HG02870 (cell line): ENCODE data around the gene GNG13.

ENCODE experiments used
- ATAC-seq: cut with Tn5 transposase; IDR thresholded peaks from one replicate; pipeline ENCODE4 v1.9.1; 2021; ENCODE audit warnings: mild to moderate bottlenecking, moderate library complexity; ENCODE audit not compliant: unreplicated experiment

GNG13 gene

DNA sequence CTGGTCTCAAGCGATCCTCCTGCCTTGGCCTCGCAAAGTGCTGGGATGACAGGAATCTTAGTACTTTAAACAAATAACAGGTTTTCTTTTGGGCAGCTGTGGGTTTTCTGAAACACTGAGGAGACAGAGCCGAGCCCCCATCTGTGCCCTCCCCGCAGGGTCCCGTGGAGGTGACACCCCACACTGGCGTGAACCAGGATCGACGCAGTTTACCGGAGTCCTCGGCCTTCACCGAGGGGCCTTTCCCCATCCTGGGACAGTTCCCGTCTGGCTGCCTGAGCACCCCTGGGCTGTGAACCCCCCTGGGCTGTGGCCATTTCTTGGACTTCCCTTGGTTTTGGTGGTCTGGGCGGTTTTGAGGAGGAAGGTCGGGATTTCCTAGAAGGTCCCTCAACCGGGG lies 15.3 kb upstream of the GNG13 start:
- ATAC-seq = no peak

- no peak for ATAC-seq
Measured at GRCh38 chr16:814974-815373, 14.4 kb upstream of the GNG13 start.

DNA sequence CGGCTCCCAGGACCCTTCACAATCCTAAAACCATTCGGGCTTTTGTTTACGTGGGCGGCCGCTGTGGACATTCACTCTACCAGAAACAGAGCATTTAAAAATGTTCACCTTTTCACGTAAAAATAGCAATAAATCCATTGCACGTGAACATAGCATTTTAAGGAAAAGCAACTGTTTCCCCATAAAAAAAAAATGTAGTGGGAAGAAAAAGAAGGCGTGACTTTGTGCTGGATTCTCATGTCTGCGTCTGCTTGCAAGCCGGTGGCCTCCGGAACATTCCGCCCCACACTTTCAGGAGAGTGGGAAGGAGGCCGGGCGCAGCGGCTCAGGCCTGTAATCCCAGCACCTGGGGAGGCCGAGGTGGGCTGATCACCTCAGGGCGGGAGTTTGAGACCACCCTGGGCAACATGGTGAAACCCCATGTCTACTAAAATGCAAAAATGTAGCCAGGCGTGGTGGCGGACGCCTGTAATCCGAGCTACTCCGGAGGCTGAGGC lies 13.4 kb upstream of the GNG13 start:
- no peak for ATAC-seq

GRCh38 chr16:813204-813915 lies 12.8 kb upstream of the GNG13 start:
- no peak for ATAC-seq

DNA sequence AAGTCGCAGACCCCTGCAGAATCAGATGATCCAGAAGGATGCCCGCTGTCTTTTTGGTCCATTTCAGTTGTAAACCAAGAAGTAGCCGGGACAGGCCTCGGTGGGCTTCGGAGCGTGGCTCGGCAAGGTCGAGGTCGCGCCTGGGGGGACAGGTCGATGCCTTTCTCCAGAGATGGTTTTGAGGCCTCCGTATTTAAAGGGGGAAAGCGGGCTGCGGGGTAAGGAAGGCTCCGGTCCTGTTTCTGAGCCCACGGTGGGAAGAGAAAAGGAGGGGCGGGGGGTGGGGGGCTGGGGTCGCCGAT lies 7.5 kb upstream of the GNG13 start:
- no peak for ATAC-seq

DNA sequence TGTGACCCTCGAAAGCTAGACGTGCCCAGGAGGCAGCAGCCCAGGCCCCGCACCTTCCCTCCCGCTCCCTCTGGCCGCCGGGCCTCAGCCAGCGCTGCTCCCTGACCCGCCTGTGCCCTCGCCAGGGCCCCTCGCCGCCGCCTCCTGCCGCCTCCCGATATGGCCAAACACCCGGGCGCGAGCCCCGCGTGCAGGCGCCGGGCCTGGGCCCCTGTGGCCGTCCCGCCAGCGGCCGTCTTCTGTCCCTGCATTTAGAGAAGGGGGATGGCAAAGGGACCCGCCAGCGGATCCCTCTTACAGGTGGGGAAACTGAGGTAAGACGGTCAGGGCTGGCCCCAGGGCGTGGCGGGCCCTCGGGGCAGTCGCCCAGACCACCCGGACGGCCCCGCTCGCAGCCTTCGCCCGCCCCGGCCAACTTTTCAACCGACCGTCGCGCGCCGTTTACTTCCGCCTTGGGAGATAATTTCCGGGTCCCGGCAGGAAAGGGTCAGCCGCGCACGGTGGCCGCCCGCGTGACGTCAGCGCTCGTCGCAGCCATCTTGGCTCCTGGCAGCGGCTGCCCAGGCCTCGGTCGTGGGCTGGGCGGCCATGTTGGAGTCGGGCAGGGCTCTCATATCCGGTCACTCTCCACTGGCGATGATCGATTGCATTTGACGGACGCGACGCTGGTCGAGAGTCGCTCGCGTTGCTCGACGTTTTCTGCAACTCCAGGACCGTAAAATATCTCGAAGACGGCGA lies 7.0 kb upstream of the GNG13 start:
- peak; percentile 88 for ATAC-seq

DNA sequence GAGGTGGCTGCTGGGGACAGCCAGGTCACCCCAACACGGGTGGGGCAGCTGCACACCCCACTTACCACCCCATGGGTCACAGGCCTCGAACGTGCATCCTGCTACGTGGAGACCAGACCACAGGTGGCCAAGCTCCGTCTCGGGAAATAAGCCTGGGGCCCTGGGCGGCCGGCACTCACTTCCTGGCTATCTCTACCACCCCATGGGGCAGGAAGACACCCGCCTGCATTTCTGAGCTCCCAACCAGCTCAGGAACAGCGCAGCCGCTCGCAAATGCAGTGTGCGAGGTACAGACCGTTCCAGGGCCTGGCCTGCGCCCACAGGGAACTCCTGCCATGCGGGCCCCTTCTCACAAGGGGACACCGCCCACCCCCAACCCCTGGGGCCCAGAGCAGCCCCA lies 4.9 kb upstream of the GNG13 start:
- ATAC-seq = no peak

GRCh38 chr16:804193-805048 lies 3.9 kb upstream of the GNG13 start:
- ATAC-seq = no peak

DNA sequence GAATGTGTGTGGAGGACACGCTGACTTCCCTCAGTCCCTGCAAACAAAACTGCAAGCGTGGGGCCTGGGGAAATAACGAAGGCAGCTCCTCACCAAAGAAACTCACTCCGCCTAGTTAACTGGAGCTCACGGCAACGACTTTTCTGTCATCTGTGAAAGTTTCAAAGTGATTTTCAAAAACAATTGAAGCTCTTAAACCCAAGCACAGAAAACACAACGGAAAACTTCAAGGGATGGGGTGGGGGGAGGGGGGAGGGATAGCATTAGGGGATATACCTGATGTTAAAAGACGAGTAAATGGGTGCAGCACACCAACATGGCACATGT lies 3.2 kb upstream of the GNG13 start:
- no peak for ATAC-seq

- ATAC-seq = no peak
Measured at GRCh38 chr16:802914-803753, 2.6 kb upstream of the GNG13 start.

- ATAC-seq = no peak
Measured at GRCh38 chr16:802461-802860, 1.9 kb upstream of the GNG13 start.

- no peak for ATAC-seq
Measured at GRCh38 chr16:801584-802363, 1.2 kb upstream of the GNG13 start.

- ATAC-seq = no peak
Measured at GRCh38 chr16:800834-801511, 439 bp upstream of the GNG13 start.

- ATAC-seq = no peak
Measured at GRCh38 chr16:799111-799947, 1.2 kb downstream of the GNG13 start.

DNA sequence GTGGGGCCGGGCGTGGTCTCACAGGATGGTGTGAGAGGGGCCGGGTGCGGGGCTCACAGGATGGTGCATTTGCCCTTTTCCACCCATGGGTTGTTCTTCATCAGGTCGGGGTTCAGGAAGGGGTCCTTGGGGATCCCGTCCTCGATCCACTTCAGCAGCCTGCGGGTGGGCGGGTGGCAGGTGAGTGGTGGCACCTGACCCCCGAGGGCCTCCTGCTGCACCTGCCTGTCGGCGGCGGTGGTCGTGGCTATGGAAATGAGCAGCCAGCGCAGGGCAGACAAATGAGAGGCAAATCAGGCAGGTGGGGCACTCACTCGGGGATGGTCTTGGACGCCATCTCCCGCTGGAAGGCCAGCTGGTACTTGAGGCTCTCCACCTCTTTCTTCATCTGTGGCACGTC lies 1.9 kb downstream of the GNG13 start:
- ATAC-seq = no peak

DNA sequence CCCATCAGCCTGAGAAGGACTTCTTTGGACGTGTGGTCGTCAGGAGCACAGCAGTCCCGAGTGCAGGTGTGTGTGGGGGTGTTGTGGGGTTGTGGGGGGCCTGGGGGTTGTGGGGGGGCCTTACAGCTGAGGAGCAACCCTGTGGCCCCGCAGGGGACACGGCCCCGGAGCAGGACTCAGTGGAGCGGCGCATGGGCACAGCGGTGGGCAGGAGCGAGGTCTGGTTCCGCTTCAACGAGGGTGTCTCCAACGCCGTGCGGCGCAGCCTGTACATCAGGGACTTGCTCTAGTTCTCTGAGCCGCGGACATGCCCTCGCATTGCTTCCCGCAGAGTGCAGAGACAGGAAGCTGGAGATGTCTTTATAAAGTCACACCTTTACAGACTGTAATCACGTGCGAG lies 2.8 kb downstream of the GNG13 start:
- ATAC-seq = no peak

DNA sequence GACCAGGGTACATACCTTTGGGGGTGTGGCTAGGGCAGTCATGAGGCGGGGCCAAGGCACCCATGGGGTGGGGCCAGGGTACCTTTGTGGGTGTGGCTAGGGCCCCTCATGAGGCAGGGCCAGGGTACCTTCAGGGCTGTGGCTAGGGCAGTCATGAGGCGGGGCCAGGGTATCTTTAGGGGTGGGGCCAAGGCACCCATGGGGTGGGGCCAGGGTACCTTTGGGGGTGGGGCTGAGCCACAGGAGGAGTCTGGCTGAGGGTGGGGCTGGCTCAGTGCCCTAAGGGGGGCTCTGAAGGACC lies 3.5 kb downstream of the GNG13 start:
- ATAC-seq = no peak

DNA sequence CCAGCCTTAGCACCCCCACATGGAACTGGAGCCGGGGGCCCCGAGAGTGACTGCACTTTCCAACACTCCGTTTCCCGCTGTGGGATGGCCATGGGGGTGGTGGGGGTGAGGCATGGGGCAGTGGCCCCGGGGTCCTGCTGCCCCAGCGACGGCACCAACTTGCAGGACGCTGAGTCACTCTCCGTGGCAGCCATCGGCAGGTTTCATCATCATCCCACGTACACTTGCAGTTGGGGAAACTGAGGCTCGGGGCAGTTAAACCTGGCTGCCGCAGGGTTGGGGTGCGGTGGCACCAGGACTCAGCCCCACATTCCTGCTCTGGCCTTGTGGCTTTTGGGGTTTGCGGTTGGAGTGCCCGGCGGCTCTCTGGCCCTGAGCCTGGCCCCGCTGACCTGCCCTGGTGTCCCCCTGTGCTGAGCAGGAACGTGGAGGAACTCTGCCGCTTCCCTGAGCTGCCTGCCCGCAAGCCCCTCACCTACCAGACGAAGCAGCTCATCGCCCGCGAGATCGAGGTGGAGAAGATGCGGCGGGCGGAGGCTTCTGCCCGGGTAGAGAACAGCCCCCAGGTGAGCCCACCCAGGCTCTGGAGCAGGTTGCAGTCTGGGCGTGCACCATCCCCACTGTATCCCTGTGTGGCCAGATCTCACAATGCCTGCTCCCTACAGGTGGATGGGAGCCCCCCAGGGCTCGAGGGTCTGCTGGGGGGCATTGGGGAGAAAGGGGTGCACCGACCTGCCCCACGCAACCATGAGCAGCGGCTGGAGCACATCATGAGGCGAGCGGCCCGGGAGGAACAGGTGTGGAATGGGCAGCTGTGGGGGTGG lies 4.0 kb downstream of the GNG13 start:
- no peak for ATAC-seq
